Ureter (tissue), 1 donor: Measurements from ENCODE around the gene ADAT1. TPM values are rescaled to one million over a fixed set of nuclear protein-coding genes. Genes with fewer than 3 reads are reported as not detected.

Experiments used
- DNase-seq: peaks from one replicate; pipeline ENCODE4 v3.0.0-alpha.2; 2020; ENCODE audit warnings: low spot score
- total RNA-seq: library from RNA; stranded (reverse); gene quantifications from one replicate; pipeline ENCODE4 v1.2.4, GENCODE V29; 2023
- donor health status: DM: yes; HTN: yes; CAD: no.

Gene ADAT1, protein sequence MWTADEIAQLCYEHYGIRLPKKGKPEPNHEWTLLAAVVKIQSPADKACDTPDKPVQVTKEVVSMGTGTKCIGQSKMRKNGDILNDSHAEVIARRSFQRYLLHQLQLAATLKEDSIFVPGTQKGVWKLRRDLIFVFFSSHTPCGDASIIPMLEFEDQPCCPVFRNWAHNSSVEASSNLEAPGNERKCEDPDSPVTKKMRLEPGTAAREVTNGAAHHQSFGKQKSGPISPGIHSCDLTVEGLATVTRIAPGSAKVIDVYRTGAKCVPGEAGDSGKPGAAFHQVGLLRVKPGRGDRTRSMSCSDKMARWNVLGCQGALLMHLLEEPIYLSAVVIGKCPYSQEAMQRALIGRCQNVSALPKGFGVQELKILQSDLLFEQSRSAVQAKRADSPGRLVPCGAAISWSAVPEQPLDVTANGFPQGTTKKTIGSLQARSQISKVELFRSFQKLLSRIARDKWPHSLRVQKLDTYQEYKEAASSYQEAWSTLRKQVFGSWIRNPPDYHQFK
- total RNA-seq: 87.1 TPM

GRCh38 chr16:75622761-75623605 lies at the start of gene ADAT1:
ADAT1 (minus strand) TSS chr16:75623281; CDS start chr16:75620799, 2,482 bp downstream.
- peak; percentile 98 for DNase-seq

- DNase-seq: no peak
Observed at GRCh38 chr16:75667503-75667902, 44.4 kb upstream of the ADAT1 start.

DNA sequence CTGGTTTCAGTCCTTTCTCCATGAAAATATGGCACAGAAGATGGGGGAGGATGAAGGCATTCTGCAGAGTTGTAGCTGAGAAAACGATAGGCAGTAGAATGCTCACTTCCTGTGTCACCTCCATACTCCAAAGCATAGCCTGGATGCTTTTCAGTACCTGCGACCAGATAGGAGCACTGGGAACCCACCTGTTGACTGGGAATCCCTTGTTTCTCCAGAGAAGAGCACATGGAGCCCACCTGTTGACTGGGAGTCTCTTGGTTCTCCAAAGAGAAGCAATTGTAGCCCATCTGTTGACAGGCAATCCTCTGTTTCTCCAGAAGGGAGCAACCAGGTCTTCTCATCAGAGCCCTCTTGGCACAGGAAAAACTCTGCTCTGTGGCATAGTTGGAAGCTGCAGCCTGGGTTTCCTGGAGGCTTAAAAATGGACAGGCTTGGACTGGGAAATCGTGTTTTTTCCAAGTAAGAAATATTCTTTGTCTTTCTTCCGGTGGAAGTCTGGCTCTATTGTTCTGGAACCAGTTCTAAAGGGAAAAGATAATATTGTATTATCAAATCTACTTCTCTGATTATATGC lies 37.7 kb upstream of the ADAT1 start:
- DNase-seq: no peak

DNA sequence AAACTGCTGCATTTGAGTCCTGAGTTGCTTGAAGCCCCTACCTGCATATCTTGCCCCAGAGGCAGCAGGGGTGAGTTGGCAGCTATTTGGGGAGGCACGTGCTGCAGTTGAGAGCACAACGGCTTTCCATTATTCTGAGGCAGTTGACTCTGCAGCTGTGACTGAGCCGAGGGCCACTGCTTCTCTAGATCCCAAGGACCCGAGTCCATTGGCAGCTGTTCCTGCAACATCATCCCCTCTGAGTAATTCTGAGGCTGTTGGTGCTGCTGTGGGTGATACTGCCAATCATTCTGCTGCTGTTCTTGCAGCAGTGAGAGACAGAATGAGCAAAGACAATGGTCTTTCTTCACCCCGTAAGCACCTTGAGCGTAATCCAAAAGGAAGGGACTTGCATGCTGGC lies 37.2 kb upstream of the ADAT1 start:
- DNase-seq: no peak

DNA sequence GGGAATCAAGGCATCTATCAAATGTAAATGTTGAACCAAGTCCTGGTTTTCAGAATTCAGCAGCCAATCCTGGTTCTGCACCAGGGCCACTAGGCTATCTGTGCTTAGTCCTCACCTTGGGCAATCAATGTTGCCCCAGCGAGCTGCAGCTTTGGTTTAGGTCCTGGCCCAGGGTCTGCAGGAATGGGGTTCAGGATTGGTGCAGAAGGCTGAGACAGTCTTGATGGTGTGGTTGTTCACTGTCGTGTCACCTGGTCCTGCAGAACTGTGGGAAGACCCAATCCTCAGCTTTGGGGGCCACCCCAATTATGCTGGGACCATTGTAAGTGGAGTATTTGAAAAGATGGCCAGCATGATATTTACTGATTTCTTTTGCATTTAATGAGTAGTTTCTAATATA lies 35.1 kb upstream of the ADAT1 start:
- no peak for DNase-seq

DNA sequence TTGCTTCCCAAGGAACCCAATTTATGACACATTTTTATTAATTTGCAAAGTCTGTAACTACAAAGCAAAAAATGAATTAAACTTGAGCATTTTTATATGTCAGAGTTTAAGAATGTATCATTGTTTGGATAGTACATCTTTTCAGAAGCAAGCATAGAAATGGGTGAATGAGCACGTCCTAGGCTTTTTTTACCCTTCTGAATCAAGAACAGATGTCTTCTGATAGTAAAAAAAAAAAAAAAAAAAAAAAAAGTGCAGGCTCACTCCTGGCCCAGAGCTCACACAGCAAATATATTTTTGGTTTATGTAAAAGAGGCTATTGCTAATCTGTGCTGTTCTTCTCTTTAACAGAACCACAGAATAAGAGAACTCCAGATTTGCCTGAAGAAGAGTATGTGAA lies 30.8 kb upstream of the ADAT1 start:
- no peak for DNase-seq

GRCh38 chr16:75648265-75649076 lies 25.4 kb upstream of the ADAT1 start:
- DNase-seq: peak; percentile 89

DNA sequence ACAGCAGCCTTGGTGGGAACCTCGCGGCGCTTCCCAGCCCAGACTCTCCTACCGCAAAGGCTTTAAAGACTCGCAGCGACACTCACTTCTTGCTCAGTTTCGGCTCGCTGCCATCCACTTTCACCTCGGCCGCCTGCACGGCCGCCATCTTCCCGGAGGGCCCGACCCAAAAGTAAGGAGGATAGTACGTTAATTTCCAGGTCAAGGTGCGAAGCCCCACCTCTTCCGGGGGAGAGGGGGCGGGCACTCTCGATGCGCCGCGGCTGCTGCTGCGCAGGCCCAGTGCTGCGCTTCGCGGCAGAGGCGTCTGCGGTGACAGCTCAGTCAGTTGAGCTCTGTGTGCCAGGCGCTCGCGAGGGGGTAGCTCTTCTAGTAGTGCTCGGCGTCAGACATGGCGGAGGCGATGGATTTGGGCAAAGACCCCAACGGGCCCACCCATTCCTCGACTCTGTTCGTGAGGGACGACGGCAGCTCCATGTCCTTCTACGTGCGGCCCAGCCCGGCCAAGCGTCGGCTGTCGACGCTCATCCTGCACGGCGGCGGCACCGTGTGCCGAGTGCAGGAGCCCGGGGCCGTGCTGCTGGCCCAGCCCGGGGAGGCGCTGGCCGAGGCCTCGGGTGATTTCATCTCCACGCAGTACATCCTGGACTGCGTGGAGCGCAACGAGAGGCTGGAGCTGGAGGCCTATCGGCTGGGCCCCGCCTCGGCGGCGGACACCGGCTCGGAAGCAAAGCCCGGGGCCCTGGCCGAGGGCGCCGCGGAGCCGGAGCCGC lies 24.6 kb upstream of the ADAT1 start, which contains the start of the genes KARS1 and TERF2IP:
Gene KARS1, minus strand, starts transcription at position 174 of the 773 bp plus-strand sequence. Its CDS starts 26 bp downstream, at position 148.
Gene TERF2IP, plus strand, starts transcription at position 282 of the 773 bp plus-strand sequence. Its CDS starts 110 bp downstream, at position 392.
- DNase-seq: peak; percentile 95

- DNase-seq: no peak
Observed at GRCh38 chr16:75647112-75647491, 24.0 kb upstream of the ADAT1 start.

DNA sequence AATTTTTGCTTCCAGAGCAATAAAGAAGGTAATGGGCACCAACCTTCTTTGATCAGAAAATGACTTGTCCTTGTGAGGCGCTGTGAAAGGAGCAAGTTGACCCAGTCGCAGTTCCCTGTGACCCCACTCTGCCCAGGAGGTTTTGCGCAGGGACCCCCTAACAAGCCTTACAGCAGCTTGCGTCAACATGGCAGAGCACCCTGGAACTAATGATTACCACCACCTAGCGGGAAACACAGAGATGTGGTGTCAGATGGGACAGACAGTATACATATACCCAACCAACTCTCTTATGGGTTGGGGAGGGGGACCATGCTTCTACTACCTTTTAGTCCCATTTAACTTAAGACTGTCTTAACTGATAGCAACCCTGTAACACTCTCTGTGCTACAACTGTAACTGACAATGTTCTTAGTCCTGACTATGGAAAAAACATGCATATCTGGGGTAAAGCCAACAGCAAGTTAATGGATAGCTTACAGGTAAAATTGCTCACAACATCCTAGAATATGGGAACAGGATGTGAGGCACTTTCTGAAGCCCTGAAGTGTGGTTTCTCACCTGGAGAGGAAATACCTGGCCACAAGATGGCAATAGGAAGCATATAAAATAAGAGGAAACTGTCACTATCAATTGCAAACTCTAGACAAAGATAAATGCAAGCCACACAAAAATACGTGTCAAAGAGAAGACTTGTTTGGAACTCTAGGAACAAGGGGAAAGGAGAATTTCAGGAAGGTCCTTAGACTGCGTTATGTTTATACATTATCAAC lies 21.3 kb upstream of the ADAT1 start:
- DNase-seq: no peak

DNA sequence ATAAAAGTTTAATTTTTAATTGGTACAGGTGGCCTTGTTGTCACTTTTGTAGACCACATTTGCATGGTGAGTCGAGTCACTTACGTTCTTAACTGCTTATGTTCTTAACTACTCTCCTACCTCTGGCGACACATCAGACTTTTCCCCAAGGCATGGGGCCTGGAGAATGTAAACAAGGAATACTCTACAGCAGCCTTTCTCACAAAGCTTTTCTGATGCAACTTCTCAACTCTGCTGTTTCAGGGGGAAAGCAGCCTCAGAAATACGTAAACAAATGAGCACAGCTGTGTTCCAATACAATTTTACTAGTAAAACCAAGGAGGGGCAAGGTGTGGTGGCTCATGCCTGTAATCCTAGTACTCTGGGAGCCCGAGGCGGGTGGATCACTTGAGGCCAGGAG lies 17.5 kb upstream of the ADAT1 start:
- DNase-seq: no peak

DNA sequence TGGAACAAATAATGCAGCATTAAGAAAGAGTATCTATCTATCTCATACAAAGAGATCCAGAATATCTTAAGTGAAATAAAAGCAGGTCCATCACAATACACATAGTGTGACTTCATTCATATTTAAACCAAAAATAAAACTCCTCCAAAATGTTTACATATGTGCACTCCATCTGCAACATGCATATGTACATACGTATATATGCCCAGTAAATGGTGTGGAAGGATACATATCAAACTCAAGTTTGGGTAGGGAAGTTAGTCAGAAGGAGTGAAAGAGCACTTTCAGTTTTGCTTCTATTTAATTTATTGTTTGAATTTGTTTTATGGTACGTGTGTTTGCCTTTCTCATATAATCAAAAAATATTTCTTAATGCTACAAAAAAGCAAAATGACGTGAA lies 12.0 kb upstream of the ADAT1 start:
- no peak for DNase-seq

- DNase-seq: no peak
Observed at GRCh38 chr16:75632857-75633256, 9.8 kb upstream of the ADAT1 start.

DNA sequence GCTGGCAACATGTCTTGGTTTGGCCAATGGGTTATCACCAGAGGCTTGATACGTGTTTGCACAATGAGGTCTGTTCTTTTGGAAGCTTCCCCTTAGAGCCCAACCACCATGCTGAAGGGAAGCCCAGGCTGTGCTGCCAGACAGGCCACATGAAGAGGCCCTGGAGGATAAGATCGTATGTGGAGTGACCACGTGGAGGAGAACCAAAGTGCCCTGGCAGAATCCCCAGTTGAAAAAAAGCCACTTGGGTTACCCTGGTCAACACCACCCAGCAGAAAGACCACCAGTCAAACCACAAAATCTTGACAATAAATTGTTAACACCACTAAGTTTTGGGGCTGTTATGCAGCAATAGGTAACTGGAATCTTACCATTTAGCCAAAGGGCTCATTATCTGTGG lies 7.0 kb upstream of the ADAT1 start:
- DNase-seq: no peak

DNA sequence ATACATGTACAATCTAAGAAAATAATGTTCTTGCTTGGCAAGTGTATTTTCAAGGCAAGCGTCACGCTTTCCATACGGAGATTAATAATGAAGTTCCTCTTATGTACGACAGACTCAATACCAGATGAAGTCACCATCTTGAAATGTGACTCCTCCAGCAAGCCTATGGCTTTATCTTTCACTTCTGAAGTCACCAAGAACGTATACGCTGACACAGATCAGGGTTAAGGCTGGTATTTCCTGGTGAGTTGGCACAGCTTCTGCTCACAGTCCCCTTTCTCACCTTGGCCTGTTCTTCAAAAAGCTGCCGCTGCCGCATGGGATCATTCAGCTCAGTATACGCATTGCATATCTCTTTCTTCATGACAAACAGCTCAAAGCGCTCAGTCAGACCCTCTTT lies 6.1 kb upstream of the ADAT1 start:
- no peak for DNase-seq

- DNase-seq: no peak
Observed at GRCh38 chr16:75628351-75628750, 5.3 kb upstream of the ADAT1 start.

DNA sequence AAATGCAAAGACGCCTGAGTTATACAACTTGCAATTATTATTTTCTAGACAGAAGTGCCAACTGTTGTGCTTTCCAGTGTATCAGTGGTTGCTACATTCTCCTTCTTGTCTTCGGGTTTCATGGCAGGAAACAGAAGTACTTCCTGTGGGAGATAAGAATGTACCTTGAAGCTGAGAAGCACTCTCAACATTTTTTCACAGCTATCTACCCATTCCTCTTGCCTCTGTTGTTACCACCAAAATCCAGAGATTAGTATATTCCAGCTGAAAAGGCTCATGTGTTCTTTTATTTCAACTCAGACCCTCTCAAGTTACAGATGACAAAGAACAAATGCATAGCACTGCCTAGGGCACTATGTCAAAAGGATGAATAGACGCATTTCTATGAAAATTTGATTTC lies 4.8 kb upstream of the ADAT1 start:
- DNase-seq: no peak

DNA sequence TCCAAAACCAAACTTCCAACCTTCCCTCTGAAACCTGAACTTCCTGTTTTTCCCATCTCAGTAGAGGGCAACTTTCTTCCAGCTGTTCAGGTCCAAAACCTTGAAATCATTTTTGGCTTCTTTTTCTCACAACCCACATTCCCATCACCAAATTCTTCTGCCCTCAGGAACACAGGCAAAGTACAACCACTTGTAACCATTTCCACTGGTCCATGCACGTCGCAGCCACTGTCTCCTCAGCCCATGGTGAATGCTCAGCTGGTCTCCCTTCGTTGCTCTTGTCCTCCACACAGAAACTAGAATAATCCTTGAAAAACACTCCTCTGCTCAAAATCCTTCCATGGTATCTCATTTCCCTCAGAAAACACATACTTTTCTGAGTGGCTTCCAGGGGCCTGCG lies 3.7 kb upstream of the ADAT1 start:
- DNase-seq: no peak

- no peak for DNase-seq
Observed at GRCh38 chr16:75624921-75625334, 1.8 kb upstream of the ADAT1 start.

DNA sequence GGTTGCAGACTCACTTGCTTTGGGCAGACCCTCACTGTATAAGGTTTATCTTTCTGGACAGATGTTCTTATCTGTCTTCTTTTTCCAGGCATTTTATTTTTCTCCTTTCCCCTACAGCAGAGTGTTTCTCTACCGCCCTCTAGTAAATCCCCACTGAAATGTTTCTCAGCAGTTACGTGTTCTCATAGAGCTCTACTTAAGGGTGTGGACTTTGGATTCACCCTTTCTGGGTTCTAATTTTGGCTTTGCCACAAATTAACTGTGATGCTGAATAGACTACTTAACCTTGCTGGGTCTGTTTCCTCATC lies 2.0 kb downstream of the ADAT1 start:
- DNase-seq: no peak
